ENCODE measurements around the gene GNG2. TPM values are rescaled to one million over a fixed set of nuclear protein-coding genes. Genes with fewer than 3 reads are reported as not detected.

Gene GNG2
- total RNA-seq, 4 donors from 2014 or later = 7.5 to 32.8 (median 14.2) TPM

- H3K27me3 ChIP-seq = no peaks in the 10 kb centered on the region
- H3K9me3 ChIP-seq = no peaks in the 10 kb centered on the region
- DNase-seq = no peak
- intact Hi-C loops (cut with DNase I; ENCODE audit: low total_unique reads) (no loop called here), in situ Hi-C loops (cut with MboI; ENCODE audit: low pct_ligation_motif_present in 1 of 4, low pct_unique_long_range_greater_than_20kb in 1 of 4, low sequenced_read_pairs in 3 of 4) (no loop called here)
- TF ChIP-seq POLR2A (IDR thresholded peaks at IDR 0.05) (no peak), CTCF (IDR thresholded peaks at IDR 0.05) (no peak), EP300 (IDR thresholded peaks at IDR 0.05; ENCODE audit: low read depth) (no peak), POLR2AphosphoS5 (IDR thresholded peaks at IDR 0.05) (no peak)
- no peak overlapping the region for H3K4me3 ChIP-seq
- H3K27ac ChIP-seq = no peak overlapping the region
- H3K4me1 ChIP-seq = peaks cover 0 to 6% (median 2%) of the 10 kb centered on the region in 4 donors
- no peaks in the 10 kb centered on the region for H3K36me3 ChIP-seq
These were observed 24.0 kb upstream of the GNG2 start for GRCh38 chr14:51836417-51836816.

- no peaks in the 10 kb centered on the region for H3K9me3 ChIP-seq
- in situ Hi-C loops (cut with MboI; ENCODE audit: low pct_ligation_motif_present in 1 of 4, low pct_unique_long_range_greater_than_20kb in 1 of 4, low sequenced_read_pairs in 3 of 4) = no loop called here
- TF ChIP-seq POLR2A (IDR thresholded peaks at IDR 0.05) (no peak), CTCF (IDR thresholded peaks at IDR 0.05) (no peak), POLR2AphosphoS5 (IDR thresholded peaks at IDR 0.05) (no peak), EP300 (IDR thresholded peaks at IDR 0.05; ENCODE audit: low read depth) (no peak)
- no peak overlapping the region for H3K4me3 ChIP-seq
- no peak overlapping the region for H3K27ac ChIP-seq
- H3K4me1 ChIP-seq = peaks cover 0 to 5% (median 0%) of the 10 kb centered on the region in 4 donors
- intact Hi-C loops (cut with DNase I; ENCODE audit: low total_unique reads) = no loop called here
- H3K36me3 ChIP-seq = no peaks in the 10 kb centered on the region
- H3K27me3 ChIP-seq = no peaks in the 10 kb centered on the region
- DNase-seq = no peak
- 72 to 78% methylated on average over 2 to 6 of the region's 6 CpGs for WGBS, 2 donors (ENCODE audit: low coverage in 1 of 2)
These were observed 16.1 kb upstream of the GNG2 start for GRCh38 chr14:51844081-51844881.

GRCh38 chr14:51845811-51846210 lies 14.6 kb upstream of the GNG2 start:
- no peaks in the 10 kb centered on the region for H3K36me3 ChIP-seq
- DNase-seq = no peak
- in situ Hi-C loops (cut with MboI; ENCODE audit: low pct_ligation_motif_present in 1 of 4, low pct_unique_long_range_greater_than_20kb in 1 of 4, low sequenced_read_pairs in 3 of 4) = no loop called here
- intact Hi-C loops (cut with DNase I; ENCODE audit: low total_unique reads) = no loop called here
- no peaks in the 10 kb centered on the region for H3K9me3 ChIP-seq
- H3K27ac ChIP-seq = no peak overlapping the region
- no peak for TF ChIP-seq POLR2AphosphoS5 (IDR thresholded peaks at IDR 0.05)
- no peak for TF ChIP-seq EP300 (IDR thresholded peaks at IDR 0.05; ENCODE audit: low read depth)
- no peak for TF ChIP-seq CTCF (IDR thresholded peaks at IDR 0.05)
- TF ChIP-seq POLR2A (IDR thresholded peaks at IDR 0.05) = no peak
- no peak overlapping the region for H3K4me3 ChIP-seq
- no peaks in the 10 kb centered on the region for H3K27me3 ChIP-seq
- WGBS, 2 donors (ENCODE audit: low coverage in 1 of 2) = 95 to 100% methylated on average over 2 to 3 of the region's 3 CpGs
- peaks cover 0 to 5% (median 0%) of the 10 kb centered on the region in 4 donors for H3K4me1 ChIP-seq

GRCh38 chr14:51846631-51847488 lies 13.6 kb upstream of the GNG2 start:
- intact Hi-C loops (cut with DNase I; ENCODE audit: low total_unique reads) = no loop called here
- in situ Hi-C loops (cut with MboI; ENCODE audit: low pct_ligation_motif_present in 1 of 4, low pct_unique_long_range_greater_than_20kb in 1 of 4, low sequenced_read_pairs in 3 of 4) = no loop called here
- Histone ChIP-seq H3K9me3 (no peaks in the 10 kb centered on the region), H3K27me3 (no peaks in the 10 kb centered on the region), H3K4me1 (peaks cover 0 to 5% (median 0%) of the 10 kb centered on the region in 4 donors), H3K4me3 (peak overlapping the region in 2 of 4 donors; percentile 14 to 15), H3K36me3 (no peaks in the 10 kb centered on the region), H3K27ac (peak overlapping the region; percentile 58 to 74 (median 73))
- peak; percentile 67 for DNase-seq
- WGBS, 2 donors (ENCODE audit: low coverage in 1 of 2) = 29 to 52% methylated on average over 3 to 16 of the region's 16 CpGs
- TF ChIP-seq EP300 (IDR thresholded peaks at IDR 0.05; ENCODE audit: low read depth) = no peak
- peak; percentile 41 for TF ChIP-seq POLR2A (IDR thresholded peaks at IDR 0.05)
- no peak for TF ChIP-seq CTCF (IDR thresholded peaks at IDR 0.05)
- TF ChIP-seq POLR2AphosphoS5 (IDR thresholded peaks at IDR 0.05) = peak in 1 of 3 donors; percentile 35

All from transverse colon (tissue), 4 donors.